Measurements from ENCODE around the gene VDR. TPM values are rescaled to one million over a fixed set of nuclear protein-coding genes. Genes with fewer than 3 reads are reported as not detected.

VDR gene
- total and polyA plus RNA-seq, 2 donors (not counting 1 experiment from before 2014, with no cell fraction given) = 0.37 to 0.42 TPM

DNA sequence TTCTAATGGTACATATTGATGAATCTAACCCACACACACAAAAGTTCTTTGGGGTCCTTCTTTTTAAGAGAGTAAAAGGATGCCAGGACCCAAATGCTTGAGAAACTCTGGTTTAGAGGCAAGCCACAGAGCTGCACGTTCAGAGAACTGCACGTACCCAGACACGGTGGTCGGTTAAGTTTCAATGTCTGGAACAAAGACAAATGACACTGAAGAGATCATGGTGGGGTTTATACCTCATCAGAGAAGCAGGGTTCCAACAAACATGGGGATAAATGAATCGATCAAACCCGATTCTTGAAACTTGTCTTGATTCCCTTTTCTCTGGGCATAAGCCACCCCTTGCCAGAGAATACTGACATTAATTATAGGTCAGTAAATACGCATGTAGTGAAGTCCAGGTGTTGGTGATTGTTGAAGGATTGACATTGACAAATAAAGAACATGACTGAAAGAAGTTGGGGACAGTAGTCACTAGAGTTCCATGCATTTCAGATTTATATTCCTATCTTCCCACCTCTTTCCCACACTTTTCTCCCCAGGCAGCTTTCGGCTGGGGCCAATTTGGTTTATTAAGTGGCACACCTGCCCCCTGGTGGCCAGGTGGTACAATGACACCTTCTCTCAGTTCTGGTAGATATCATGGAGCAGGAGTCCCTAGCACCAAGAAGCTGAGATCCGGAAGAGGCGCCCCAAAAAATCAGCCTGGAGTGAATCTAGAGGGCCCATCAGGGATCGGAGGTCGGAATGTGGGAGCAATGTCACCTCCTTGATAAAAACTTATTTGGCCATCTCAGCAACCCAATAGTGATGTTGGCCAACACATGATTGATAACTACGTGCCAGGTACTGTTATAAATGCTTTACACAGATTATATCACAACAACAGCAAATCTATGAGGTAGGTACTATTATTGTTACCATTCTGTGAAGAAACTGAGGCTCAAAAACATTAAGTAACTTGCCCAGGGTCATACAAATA is 67.3 kb downstream of the VDR start:
- Mint-ChIP-seq H3K27me3 (no peaks in the 10 kb centered on the region), H3K27ac (peak overlapping the region; percentile 77), H3K9me3 (ENCODE audit: insufficient read depth) (no peaks in the 10 kb centered on the region), H3K4me3 (peak overlapping the region; percentile 49), H3K4me1 (peaks cover 53% of the 10 kb centered on the region)
- CTCF ChIA-PET = interaction anchor here (0.7 to 23.8 kb wide), 26 partner anchors 9 to 587 kb away, joined by 3 to 1203 read pairs (median 10); partner anchors contain the start of genes CCDC184, ENDOU, HDAC7 and RAPGEF3
- ATAC-seq (ENCODE audit: low read depth) = peak; percentile 50
- POLR2A ChIA-PET = interaction anchor here (2.2 to 10.4 kb wide), 4 partner anchors 23 to 96 kb away, joined by 6 to 264 read pairs (median 21); partner anchors contain the start of gene HDAC7
- WGBS (ENCODE audit: insufficient coverage) = 20% methylated on average over 7 of the region's 13 CpGs
- intact Hi-C loops (cut with micrococcal nuclease) = loop anchor here (1.0 to 10.0 kb wide), 10 partner anchors 18 to 327 kb away; partner anchors contain the start of genes HDAC7 and TMEM106C
- Histone ChIP-seq H3K4me1 (ENCODE audit: control insufficient read depth in 2 of 2, insufficient read depth in 2 of 2, low read length in 2 of 2) (peaks cover 46 to 53% of the 10 kb centered on the region in 2 donors), H3K36me3 (replicated peaks in 1 of 2; ENCODE audit: control extremely low read depth in 1 of 2, control insufficient read depth in 1 of 2, extremely low read depth in 1 of 2, insufficient read depth in 2 of 2, low read length in 1 of 2) (no peaks in the 10 kb centered on the region), H3K27me3 (replicated peaks in 1 of 4; ENCODE audit: control extremely low read depth in 1 of 4, control insufficient read depth in 3 of 4, insufficient read depth in 4 of 4, low read length in 3 of 4) (no peaks in the 10 kb centered on the region), H3K27ac (ENCODE audit: low read length in 2 of 2) (no peak overlapping the region), H4K20me1 (ENCODE audit: control insufficient read depth, insufficient read depth, low read length, poor library complexity, severe bottlenecking) (no peaks in the 10 kb centered on the region), H3K4me3 (ENCODE audit: control extremely low read depth in 1 of 5, extremely low read depth in 1 of 5, insufficient read depth in 1 of 5, low read depth in 2 of 5, low read length in 4 of 5) (no peak overlapping the region), H3K9me3 (ENCODE audit: control extremely low read depth in 1 of 3, control insufficient read depth in 2 of 3, insufficient read depth in 1 of 3, low read length in 2 of 3) (no peaks in the 10 kb centered on the region), H2AFZ (ENCODE audit: insufficient read depth, low read depth, low read length, poor library complexity, severe bottlenecking) (peak overlapping the region; percentile 25), H3K79me2 (ENCODE audit: control insufficient read depth, insufficient read depth, low read length) (no peaks in the 10 kb centered on the region), H3K4me2 (replicated peaks; ENCODE audit: low read depth, low read length, poor library complexity, severe bottlenecking) (peak overlapping the region; percentile 4), H3K9ac (ENCODE audit: low read length) (no peak overlapping the region)
- TF ChIP-seq, protein P1, sequence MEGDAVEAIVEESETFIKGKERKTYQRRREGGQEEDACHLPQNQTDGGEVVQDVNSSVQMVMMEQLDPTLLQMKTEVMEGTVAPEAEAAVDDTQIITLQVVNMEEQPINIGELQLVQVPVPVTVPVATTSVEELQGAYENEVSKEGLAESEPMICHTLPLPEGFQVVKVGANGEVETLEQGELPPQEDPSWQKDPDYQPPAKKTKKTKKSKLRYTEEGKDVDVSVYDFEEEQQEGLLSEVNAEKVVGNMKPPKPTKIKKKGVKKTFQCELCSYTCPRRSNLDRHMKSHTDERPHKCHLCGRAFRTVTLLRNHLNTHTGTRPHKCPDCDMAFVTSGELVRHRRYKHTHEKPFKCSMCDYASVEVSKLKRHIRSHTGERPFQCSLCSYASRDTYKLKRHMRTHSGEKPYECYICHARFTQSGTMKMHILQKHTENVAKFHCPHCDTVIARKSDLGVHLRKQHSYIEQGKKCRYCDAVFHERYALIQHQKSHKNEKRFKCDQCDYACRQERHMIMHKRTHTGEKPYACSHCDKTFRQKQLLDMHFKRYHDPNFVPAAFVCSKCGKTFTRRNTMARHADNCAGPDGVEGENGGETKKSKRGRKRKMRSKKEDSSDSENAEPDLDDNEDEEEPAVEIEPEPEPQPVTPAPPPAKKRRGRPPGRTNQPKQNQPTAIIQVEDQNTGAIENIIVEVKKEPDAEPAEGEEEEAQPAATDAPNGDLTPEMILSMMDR (IDR thresholded peaks at IDR 0.05) = peak; percentile 95
- no peak for TF ChIP-seq EZH2 (IDR thresholded peaks at IDR 0.05; ENCODE audit: borderline replicate concordance, insufficient read depth, low read depth, low read length, poor library complexity, severe bottlenecking)
- DNase-seq = peak; percentile 84
